Natural killer cell (primary cell): ENCODE data around the gene CASQ2. TPM values are rescaled to one million over a fixed set of nuclear protein-coding genes. Genes with fewer than 3 reads are reported as not detected.

Source experiments
- ATAC-seq, 3 donors: fragments of 150-1000 bp in 2 of 3; fragments of 200-7000 bp in 1 of 3; cut with Tn5 transposase; 1 replicate in 1 of 3; 2 replicates in 2 of 3; pipeline ENCODE4 v1.10.0; 2021; ENCODE audit warnings: mild to moderate bottlenecking in 2 of 3, moderate library complexity in 2 of 3
- DNase-seq, 2 donors: peaks; one replicate each; pipeline versions ENCODE4 v3.0.0 to v3.0.0-alpha.2; 2013 to 2021; ENCODE audit warnings: mixed read lengths in 1 of 2
- H3K27ac ChIP-seq: one replicate; pipeline ENCODE4 v1.5.1; 2013; ENCODE audit warnings: mild to moderate bottlenecking, low read length
- H3K27me3 ChIP-seq: one replicate; pipeline ENCODE4 v1.6.1; 2013; ENCODE audit warnings: low read length; ENCODE audit not compliant: control insufficient read depth, insufficient read depth
- H3K36me3 ChIP-seq: one replicate; pipeline ENCODE4 v1.6.1; 2013; ENCODE audit warnings: low read length; ENCODE audit not compliant: control insufficient read depth, insufficient read depth
- H3K4me1 ChIP-seq: one replicate; pipeline ENCODE4 v1.6.1; 2013; ENCODE audit warnings: low read length; ENCODE audit not compliant: control insufficient read depth, insufficient read depth
- H3K4me3 ChIP-seq: one replicate; pipeline ENCODE4 v1.5.1; 2013; ENCODE audit warnings: low read length
- H3K9me3 ChIP-seq: one replicate; pipeline ENCODE4 v1.6.1; 2013; ENCODE audit warnings: low read length; ENCODE audit not compliant: control insufficient read depth, insufficient read depth
- H3K27ac Mint-ChIP-seq, 2 donors: one replicate each; pipeline ENCODE4 v1.8.0; 2022; ENCODE audit warnings: mild to moderate bottlenecking in 2 of 2, mixed read lengths in 2 of 2, moderate library complexity in 1 of 2
- H3K27me3 Mint-ChIP-seq, 2 donors: one replicate each; pipeline ENCODE4 v1.8.0; 2022; ENCODE audit warnings: low read depth in 2 of 2, mixed read lengths in 2 of 2
- H3K36me3 Mint-ChIP-seq: one replicate; pipeline ENCODE4 v1.8.0; 2022; ENCODE audit warnings: mixed read lengths
- H3K4me1 Mint-ChIP-seq, 2 donors: one replicate each; pipeline ENCODE4 v1.8.0; 2022; ENCODE audit warnings: mixed read lengths in 2 of 2
- H3K4me3 Mint-ChIP-seq: one replicate; pipeline ENCODE4 v1.8.0; 2022; ENCODE audit warnings: mild to moderate bottlenecking, moderate library complexity, mixed read lengths
- H3K9me3 Mint-ChIP-seq, 2 donors: one replicate each; pipeline ENCODE4 v1.8.0; 2022; ENCODE audit warnings: mixed read lengths in 2 of 2
- WGBS: methylation state at CpG from one replicate; pipeline ENCODE4 v1.1.7; 2013; ENCODE audit warnings: missing lambda C conversion rate; ENCODE audit not compliant: insufficient coverage; 5-methylcytosine and 5-hydroxymethylcytosine counted together
- intact Hi-C: fragments of 100-400 bp; cut with micrococcal nuclease; formaldehyde crosslinking; loops from one replicate; pipeline ENCODE4 v1.14.2; 2022
- total RNA-seq, 4 donors: library from RNA; stranded (reverse); fragments of 120-200 nt in 1 of 4; gene quantifications; one replicate each; pipeline versions ENCODE4 v1.2.3 to v1.2.4, GENCODE V29; 2013 to 2022
- TF ChIP-seq, protein P1 (sequence below): fragments of 200-600 bp; IDR thresholded peaks from one replicate; pipeline ENCODE4 v1.8.0; 2022; ENCODE audit warnings: antibody characterized with exemption

Gene CASQ2
- total RNA-seq, 3 donors from 2014 or later (not counting 1 experiment from before 2014, with no cell fraction given): not detected

DNA sequence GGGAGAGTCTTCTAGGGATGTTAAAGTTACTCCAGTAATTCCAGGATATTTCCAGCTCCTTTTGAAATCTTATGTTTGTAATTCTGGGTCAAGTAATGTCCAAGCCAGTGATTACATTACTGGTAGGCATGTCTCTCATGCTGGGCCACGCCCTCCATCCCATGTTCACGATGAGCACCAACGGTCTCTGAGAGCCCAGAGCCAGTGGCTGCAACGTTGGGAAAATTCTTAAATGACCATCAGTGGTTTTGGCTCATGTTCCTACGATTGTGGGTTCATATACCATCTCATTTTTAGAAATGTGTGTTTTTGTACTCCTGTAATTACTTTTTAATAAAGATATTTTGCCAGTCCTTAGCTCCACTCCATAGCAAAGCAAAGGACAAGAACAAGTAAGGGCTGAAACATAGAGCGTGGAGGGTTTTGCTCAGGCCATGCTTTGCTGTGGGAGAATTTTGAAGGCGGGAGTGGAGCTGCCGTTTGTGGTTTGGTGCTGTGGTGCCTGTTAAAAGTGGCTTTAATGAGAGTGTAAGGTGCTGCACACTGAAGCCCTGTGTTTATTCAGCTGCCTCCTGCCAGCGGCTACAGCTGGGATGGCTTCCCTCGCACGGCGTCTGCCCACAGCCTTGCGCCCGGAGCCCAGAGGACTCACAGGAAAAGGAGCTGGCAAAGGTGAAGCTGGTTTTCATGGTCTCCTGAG, 97.9 kb downstream of the CASQ2 start:
- no peaks in the 10 kb centered on the region for H3K9me3 Mint-ChIP-seq
- H3K4me1 Mint-ChIP-seq: peaks cover 51 to 57% of the 10 kb centered on the region in 2 donors
- TF ChIP-seq, protein P1, sequence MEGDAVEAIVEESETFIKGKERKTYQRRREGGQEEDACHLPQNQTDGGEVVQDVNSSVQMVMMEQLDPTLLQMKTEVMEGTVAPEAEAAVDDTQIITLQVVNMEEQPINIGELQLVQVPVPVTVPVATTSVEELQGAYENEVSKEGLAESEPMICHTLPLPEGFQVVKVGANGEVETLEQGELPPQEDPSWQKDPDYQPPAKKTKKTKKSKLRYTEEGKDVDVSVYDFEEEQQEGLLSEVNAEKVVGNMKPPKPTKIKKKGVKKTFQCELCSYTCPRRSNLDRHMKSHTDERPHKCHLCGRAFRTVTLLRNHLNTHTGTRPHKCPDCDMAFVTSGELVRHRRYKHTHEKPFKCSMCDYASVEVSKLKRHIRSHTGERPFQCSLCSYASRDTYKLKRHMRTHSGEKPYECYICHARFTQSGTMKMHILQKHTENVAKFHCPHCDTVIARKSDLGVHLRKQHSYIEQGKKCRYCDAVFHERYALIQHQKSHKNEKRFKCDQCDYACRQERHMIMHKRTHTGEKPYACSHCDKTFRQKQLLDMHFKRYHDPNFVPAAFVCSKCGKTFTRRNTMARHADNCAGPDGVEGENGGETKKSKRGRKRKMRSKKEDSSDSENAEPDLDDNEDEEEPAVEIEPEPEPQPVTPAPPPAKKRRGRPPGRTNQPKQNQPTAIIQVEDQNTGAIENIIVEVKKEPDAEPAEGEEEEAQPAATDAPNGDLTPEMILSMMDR: no peak
- peak overlapping the region; percentile 62 to 69 for H3K27ac Mint-ChIP-seq
- H3K27me3 Mint-ChIP-seq: no peaks in the 10 kb centered on the region
- peaks cover 18% of the 10 kb centered on the region for H3K4me1 ChIP-seq
- no peaks in the 10 kb centered on the region for H3K9me3 ChIP-seq
- 28% methylated on average over 13 of the region's 14 CpGs for WGBS
- no peak overlapping the region for H3K27ac ChIP-seq
- no peaks in the 10 kb centered on the region for H3K27me3 ChIP-seq
- no peak for DNase-seq
- H3K36me3 Mint-ChIP-seq: no peaks in the 10 kb centered on the region
- no peak overlapping the region for H3K4me3 ChIP-seq
- H3K4me3 Mint-ChIP-seq: peak overlapping the region; percentile 78
- peak; percentile 48 to 77 (median 70) for ATAC-seq
- intact Hi-C loops: no loop called here
- H3K36me3 ChIP-seq: no peaks in the 10 kb centered on the region

DNA sequence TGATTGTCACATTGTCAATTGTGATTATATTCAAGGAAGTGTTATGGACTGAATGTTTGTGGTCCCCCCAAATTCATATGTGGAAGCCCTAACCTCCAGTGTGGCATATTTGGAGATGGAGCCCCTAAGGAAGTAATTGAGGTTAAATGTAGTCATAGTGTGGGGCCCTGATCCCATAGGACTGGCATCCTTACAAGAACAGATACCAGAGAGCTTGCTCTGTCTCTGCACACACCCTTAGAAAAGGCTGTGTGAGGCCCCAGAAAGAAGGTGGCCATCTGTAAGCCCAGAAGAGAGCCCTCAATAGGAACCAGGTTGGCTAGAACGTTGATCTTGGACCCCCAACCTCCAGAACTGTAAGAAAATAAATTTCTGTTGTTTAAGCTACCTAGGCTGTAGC, 98.6 kb downstream of the CASQ2 start:
- H3K27me3 ChIP-seq: no peaks in the 10 kb centered on the region
- peaks cover under 1% of the 10 kb centered on the region for H3K36me3 ChIP-seq
- H3K27ac ChIP-seq: no peak overlapping the region
- intact Hi-C loops: no loop called here
- no peak for ATAC-seq
- H3K4me3 ChIP-seq: no peak overlapping the region
- peaks cover 50 to 57% of the 10 kb centered on the region in 2 donors for H3K4me1 Mint-ChIP-seq
- peaks cover 18% of the 10 kb centered on the region for H3K4me1 ChIP-seq
- H3K9me3 Mint-ChIP-seq: no peaks in the 10 kb centered on the region
- no peak overlapping the region for H3K4me3 Mint-ChIP-seq
- H3K27ac Mint-ChIP-seq: peak overlapping the region; percentile 26 to 69
- WGBS: 100% methylated on average over 1 of the region's 1 CpG
- no peak for DNase-seq
- no peaks in the 10 kb centered on the region for H3K27me3 Mint-ChIP-seq
- H3K36me3 Mint-ChIP-seq: no peaks in the 10 kb centered on the region
- no peaks in the 10 kb centered on the region for H3K9me3 ChIP-seq
- TF ChIP-seq, protein P1: no peak

DNA sequence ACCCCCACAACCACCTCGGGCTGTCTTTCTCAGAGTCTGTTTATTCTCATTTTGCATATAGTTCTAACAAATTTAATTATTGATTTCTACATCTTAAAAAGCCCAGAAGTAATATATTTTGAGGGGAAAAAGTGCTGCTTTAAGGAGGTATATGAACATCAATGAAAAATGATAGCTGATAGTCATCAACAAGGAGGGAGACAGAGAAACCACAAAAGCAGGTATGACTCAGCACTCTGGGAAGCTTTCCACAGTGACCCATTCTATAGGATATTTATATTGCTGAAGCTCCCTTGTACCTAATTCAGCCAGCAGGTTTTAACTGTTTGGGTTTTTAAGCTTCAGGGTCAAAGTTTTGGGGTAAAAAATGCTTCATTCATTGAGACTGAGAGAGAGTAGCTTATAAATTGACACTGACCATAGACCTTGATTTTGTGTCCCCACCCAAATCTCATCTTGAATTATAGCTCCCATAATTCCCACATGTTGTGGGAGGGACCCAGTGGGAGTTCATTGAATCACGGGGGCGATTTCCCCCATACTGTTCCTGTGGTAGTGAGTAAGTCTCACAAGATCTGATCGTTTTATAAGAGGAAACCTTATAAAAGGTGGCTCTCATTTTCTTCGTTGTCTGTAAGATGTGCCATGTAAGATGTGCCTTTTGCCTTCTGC, 99.4 kb downstream of the CASQ2 start:
- no peak overlapping the region for H3K4me3 Mint-ChIP-seq
- H3K27ac ChIP-seq: no peak overlapping the region
- no peak overlapping the region for H3K4me3 ChIP-seq
- TF ChIP-seq, protein P1: no peak
- intact Hi-C loops: no loop called here
- ATAC-seq (no peak), DNase-seq (no peak)
- H3K9me3 ChIP-seq: no peaks in the 10 kb centered on the region
- H3K36me3 ChIP-seq: peaks cover 6% of the 10 kb centered on the region
- H3K27ac Mint-ChIP-seq: peak overlapping the region; percentile 40 to 69
- H3K27me3 ChIP-seq: no peaks in the 10 kb centered on the region
- peaks cover 18% of the 10 kb centered on the region for H3K4me1 ChIP-seq
- H3K36me3 Mint-ChIP-seq: peaks cover 7% of the 10 kb centered on the region
- WGBS: 89% methylated on average over 2 of the region's 5 CpGs
- H3K27me3 Mint-ChIP-seq: no peaks in the 10 kb centered on the region
- H3K9me3 Mint-ChIP-seq: no peaks in the 10 kb centered on the region
- H3K4me1 Mint-ChIP-seq: peaks cover 46 to 50% of the 10 kb centered on the region in 2 donors
